NCI-H1694 treated with DMSO at 0.1 percent for 48 hours (cell line): ENCODE data around the gene COA1.
"Not testable (repeated sequence)": the region's sequence is repeated elsewhere in the genome, so short reads cannot be mapped to it uniquely, and the experiment has no call there.

Source experiments
- DNase-seq: peaks from one replicate; lab custom pipeline; 2025; lab: John Stamatoyannopoulos, UW

COA1 gene

DNA sequence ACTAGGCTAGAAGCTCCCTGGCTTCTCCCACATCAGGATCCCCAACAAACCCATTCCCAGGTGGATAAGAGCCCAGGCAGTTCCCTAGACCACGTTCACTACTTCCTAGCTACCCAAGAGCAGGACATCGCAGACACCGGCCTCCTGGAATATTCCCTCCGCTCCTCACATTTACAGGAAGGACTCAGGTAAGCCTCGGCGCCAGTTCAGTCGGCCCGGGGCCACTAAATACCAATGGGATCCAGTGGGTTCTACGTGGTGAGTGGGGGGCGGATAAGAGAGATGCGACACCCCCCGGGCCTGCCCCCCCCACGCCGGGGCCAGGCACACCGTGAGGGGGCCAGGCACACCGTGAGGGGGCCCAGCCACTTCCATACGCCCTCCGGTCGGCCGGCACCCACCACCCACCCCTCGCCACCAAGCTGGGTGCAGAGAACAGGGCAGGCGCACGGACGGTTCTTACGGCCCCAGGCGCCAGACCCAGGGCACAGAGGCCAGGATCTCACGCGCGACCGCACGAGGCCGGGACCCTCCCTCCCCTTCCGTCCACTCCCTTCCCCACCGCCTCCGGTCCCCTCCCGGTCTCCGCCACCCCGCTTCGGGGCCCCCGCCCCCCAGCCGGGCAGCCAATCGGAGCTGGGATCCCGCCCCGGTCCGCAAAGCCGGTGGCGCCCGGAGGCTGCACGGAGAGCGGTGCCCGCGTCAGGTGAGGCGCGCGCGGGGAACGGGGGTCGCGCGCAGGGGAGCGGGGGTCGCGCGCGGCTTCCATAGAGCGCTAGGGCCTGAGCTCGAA, 28.9 kb upstream of the COA1 start, which contains the start of gene BLVRA:
Gene BLVRA (plus strand): TSS at position 652 of the 793 bp plus-strand sequence. CDS start 12,479 bp downstream, outside the sequence.
- DNase-seq, result peak; percentile 41

DNA sequence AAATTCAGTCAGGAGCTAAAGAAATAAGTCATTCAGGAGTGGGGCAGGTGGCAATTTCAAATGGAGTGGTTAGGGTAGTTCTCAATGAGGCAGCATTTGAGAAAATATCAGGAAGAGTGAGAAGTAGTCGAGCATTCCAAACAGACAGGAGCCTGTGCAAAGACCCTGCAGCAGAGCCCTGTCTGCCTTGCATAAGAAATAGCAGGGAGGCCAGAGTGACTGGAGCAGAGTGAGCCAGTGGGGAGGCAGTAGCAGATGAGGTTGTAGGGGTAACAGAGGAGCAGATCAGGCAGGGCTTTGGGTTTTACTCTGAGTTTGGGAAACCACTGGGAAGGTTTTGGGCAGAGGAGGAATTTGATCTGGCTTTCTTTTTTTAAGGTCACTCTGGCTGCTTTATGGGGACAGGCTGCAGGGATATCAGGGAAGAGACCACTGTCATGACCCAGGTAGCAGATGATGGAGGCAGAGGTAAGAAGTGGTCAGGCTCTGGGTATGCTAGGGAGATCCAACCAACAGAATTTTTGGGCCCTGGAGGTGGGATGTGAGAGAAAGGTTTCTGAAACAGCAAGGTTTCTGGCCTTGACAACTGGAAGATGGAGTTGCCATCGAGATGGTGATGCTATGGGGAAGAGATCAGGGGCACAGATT, 27.9 kb upstream of the COA1 start:
- no peak for DNase-seq

DNA sequence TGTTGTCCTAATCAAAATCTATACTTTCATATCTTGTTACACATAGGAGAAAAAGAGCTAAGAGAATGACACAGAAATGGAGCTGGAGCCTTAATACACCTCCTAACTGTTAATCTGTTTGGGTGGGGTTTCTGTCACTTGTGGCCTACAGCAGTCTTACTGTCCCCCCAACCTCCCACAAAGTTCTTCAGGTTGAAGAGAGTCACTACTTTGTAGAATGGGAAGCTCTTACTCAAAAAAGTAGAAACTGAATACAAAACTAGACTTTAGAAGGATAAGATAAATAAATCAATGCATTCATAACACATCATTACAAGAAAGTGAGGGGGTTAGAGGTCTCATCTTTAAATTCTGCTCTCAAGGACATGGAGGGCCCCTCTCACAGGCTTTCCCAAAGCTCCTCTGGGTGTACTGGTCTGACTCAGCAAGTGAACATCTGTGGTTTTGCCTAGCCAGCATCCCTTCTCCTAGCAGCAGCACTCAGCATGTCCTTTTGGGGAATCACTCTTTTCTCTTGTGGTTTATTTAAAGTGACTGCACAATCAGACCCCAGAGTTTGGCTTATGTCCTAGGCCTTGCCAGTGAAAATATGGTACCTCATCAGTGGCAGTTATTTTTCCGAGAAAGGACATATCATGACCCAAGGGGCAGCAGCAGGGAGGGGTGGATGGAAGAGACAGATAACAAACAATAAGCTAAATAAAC, 27.2 kb upstream of the COA1 start:
- no peak for DNase-seq

GRCh38 chr7:43754596-43754995, 25.3 kb upstream of the COA1 start:
- DNase-seq, result no peak

GRCh38 chr7:43753843-43754242, 24.5 kb upstream of the COA1 start:
- no peak for DNase-seq

GRCh38 chr7:43753271-43753810, 24.0 kb upstream of the COA1 start:
- no peak for DNase-seq

- DNase-seq, result no peak
Measured at GRCh38 chr7:43752411-43752810, 23.1 kb upstream of the COA1 start.

- DNase-seq, result no peak
Measured at GRCh38 chr7:43750016-43750887, 20.9 kb upstream of the COA1 start.

GRCh38 chr7:43749383-43749940, 20.1 kb upstream of the COA1 start:
- no peak for DNase-seq

DNA sequence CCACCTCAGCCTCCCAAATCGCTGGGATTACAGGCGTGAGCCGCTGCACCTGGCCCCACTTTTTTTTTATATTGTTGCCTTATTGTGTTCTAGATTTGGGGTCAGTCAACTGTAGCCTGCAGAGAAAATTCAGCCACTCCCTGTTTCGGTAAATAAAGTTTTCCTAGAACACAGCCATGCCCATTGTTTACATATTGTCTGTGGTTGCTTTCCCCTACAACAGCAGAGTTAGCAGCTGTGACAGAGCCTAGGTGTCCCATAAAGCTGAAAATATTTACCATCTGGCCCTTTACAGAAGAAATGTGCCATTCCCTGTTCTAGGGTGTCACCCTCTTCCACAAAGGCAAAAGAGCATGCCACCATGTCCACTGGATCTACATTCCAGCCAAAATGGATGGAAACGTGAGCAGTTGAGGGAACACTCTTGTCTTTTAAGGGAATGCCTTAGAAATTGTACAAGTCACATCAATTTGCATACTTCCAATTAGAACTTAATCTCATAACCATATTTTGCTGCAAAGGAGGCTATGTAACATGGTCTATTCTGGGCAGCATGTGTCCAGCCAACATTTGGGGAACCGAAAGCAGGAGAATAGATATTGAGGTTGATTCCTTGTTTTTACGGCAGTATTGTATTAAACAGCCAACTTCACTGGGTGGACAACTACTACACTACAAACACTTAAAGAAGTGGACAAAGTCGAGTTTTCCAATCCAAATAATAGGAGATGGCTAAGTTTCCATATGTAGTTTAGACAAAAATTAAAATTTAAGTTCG, 18.2 kb upstream of the COA1 start:
- DNase-seq, result no peak

GRCh38 chr7:43742692-43743091, 13.4 kb upstream of the COA1 start:
- DNase-seq, result no peak

DNA sequence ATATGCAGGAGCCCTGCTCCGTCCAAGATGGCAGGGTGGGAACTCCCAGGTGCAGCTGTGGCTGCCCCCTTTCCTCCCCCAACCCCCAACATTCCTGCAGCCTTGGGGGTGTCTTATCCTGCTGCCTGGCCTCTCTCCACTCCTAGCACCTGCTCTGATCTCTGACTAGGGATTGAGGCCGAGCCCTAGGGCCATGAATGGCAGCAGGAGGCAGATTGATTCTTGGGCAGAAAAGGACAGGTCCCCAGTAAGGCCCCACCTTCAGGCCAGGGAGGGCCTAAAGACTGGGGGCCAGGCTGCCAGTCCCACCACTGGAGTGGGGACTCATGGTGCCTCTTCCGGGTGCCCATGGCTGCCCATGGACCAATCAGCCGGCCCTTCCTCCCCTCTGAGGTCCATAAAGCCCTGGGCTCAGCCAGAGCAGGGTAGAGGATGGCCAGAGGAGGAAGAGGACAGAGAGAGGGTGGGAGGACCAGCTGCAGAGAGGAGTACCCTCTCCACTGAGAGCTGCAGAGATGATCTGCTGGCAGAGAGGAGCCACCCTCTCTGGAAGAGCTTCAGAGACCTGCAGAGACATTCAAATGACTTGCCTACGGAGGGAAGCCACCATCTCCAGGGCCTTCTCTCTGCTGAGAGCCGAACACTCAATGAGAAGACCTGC, 8.3 kb upstream of the COA1 start:
- no peak for DNase-seq

- no peak for DNase-seq
Measured at GRCh38 chr7:43735802-43736603, 6.7 kb upstream of the COA1 start.

- DNase-seq, result no peak
Measured at GRCh38 chr7:43735403-43735801, 6.1 kb upstream of the COA1 start.

- DNase-seq, result not testable (repeated sequence)
Measured at GRCh38 chr7:43734575-43735332, 5.4 kb upstream of the COA1 start.

DNA sequence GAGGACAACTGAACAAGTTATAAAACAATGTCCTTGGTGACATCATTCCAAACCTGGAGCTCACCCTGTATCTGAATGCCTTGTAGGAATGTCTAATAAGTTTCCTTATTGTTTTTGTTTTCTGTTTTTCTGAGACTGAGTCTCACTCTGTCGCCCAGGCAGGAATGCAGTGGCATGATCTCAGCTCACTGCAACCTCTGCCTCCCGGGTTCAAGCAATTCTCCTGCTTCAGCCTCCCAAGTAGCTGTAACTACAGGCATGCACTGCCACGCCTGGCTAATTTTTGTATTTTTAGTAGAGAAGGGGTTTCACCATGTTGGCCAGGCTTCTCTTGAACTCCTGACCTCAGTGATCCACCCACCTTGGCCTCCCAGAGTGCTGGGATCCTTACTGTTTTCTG, 2.2 kb upstream of the COA1 start:
- DNase-seq, result not testable (repeated sequence)

GRCh38 chr7:43729924-43730248, 563 bp upstream of the COA1 start:
- peak; percentile 31 for DNase-seq

DNA sequence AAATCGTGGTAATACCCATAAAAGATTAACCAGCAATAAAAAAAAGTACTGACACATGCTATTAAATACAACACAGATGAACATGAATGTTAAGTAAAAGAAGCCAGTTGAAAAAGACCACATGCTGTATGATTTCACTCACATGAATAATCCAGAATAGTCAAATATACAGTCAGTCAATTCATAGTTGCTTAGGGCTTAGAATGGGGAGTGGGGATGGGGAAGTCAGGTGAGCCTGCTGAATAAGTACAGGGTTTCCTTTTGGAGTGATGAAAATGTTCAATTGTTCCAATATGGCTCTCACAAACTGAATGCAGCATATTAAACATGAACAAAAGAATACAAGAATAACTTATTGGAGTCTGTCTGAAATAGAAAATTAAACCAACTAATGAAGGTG, 1.8 kb downstream of the COA1 start:
- DNase-seq, result no peak

DNA sequence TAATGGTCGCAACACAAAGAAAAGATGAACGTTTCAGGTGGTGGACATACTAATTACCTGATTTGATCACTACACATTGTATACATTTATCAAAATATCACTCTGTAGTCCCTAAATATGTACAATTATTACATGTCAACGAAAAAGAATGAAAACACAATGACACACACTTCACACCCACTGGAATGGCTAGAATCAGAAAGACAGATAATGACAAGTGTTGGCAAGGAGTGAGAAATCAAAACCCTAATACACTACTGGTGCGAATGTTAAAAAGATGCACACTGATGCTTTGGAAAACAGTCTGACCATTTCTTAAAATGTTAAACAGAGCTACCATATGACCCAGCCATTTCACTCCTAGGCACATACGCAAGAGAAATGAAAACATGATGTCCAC, 2.3 kb downstream of the COA1 start:
- DNase-seq, result no peak
